Stomach smooth muscle (tissue), 2 donors: ENCODE results near the gene IKZF2.

Experiments
- H3K27ac ChIP-seq: one replicate; pipeline ENCODE4 v1.7.0; 2013; ENCODE audit warnings: mild to moderate bottlenecking, low read length, inconsistent platforms
- H3K27me3 ChIP-seq, 2 donors: one replicate each; pipeline ENCODE4 v1.7.0; 2013; ENCODE audit warnings: low read length in 2 of 2; ENCODE audit not compliant: insufficient read depth in 2 of 2, control insufficient read depth in 1 of 2
- H3K36me3 ChIP-seq, 2 donors: one replicate each; pipeline ENCODE4 v1.7.0; 2013; ENCODE audit warnings: low read length in 2 of 2; ENCODE audit not compliant: control insufficient read depth in 2 of 2, insufficient read depth in 2 of 2
- H3K4me1 ChIP-seq: one replicate; pipeline ENCODE4 v1.7.0; 2013; ENCODE audit warnings: low read length; ENCODE audit not compliant: control insufficient read depth, insufficient read depth
- H3K4me3 ChIP-seq, 2 donors: one replicate each; pipeline ENCODE4 v1.7.0; 2013; ENCODE audit warnings: low read length in 2 of 2
- H3K9ac ChIP-seq, 2 donors: one replicate each; pipeline ENCODE4 v1.7.0; 2013; ENCODE audit warnings: low read length in 2 of 2, mild to moderate bottlenecking in 1 of 2
- H3K9me3 ChIP-seq, 2 donors: one replicate each; pipeline ENCODE4 v1.7.0; 2013; ENCODE audit warnings: low read length in 2 of 2; ENCODE audit not compliant: control insufficient read depth in 2 of 2
- donor health status: healthy.
- donor health status: Pancreatic carcinoma.

The IKZF2 gene

DNA sequence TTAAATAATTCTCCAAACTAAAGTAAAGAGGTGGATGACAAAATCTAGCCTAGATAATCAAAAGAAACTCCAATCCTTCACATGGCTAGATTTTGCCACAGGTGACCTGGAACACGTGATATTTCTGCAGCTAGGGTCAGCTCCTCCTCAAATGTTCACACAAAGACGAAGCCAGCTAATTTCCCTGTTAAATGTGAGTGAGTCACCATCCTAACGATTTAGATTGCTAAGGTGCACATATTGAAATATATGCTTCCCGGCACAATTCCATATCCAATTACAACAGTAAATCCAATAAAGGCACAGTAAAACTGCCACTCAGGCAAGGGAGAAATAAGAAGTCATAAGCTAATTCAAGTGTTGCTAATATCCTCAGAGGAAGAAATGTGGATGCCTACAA lies 28.7 kb downstream of the IKZF2 start:
- no peak overlapping the region for H3K9ac ChIP-seq
- no peaks in the 10 kb centered on the region for H3K9me3 ChIP-seq
- H3K4me1 ChIP-seq, result no peaks in the 10 kb centered on the region
- H3K27ac ChIP-seq, result no peak overlapping the region
- no peaks in the 10 kb centered on the region for H3K27me3 ChIP-seq
- H3K36me3 ChIP-seq, result no peaks in the 10 kb centered on the region
- H3K4me3 ChIP-seq, result no peak overlapping the region

DNA sequence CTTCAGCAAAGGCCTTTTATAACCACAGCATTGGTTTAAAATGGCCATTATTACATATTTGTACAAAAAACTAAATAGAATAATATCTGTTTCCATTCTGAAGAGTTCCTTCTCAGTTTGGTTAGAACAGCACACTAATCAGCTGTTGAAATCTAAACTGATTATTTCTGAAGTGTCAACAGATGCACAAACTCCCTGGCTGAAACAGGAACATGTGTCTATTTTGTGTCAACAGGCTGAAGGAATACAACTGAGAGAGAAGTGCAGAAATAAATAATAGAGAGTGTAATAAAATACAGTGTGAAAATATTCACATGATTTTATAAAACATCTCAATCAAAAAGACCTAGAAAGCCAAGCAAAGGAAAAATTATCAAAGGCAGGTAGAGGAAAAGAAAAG lies 29.7 kb downstream of the IKZF2 start:
- no peaks in the 10 kb centered on the region for H3K27me3 ChIP-seq
- no peak overlapping the region for H3K4me3 ChIP-seq
- no peaks in the 10 kb centered on the region for H3K36me3 ChIP-seq
- H3K9ac ChIP-seq, result no peak overlapping the region
- H3K9me3 ChIP-seq, result no peaks in the 10 kb centered on the region
- no peaks in the 10 kb centered on the region for H3K4me1 ChIP-seq
- H3K27ac ChIP-seq, result no peak overlapping the region

DNA sequence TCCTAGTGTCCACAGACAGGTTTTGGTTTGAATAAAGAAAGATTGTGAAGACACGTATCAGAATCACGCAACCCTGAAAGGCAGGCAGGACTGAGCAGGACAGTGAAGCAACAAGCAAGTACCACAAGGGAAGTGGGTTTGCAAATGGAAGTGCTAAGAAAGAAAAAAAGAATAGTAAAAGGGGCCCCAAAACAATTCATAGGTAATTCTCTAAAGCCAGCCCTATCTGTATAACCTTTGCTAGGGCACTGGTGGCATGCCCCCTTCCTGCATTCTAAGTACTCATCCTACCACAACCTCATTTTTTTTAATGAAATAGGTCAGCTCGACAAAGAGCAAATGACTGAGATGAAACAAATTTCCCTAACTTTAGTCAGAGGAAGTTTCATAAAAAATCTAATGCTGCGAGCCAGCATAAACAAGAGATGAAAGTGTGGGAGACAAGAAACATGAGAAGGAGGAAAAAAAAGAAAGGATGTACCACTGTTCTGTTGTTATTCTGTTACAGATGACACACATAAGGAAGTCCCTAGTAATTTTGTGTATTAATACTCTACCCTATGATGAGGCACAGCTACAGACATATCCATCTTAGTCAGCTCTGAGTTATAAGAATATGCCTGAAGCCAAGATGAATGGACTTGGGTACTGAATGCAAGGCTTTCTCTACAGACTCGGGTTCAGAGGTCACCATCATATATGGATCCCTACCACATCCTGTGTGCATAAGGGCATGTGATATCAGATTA lies 32.2 kb downstream of the IKZF2 start:
- Histone ChIP-seq H3K36me3 (no peaks in the 10 kb centered on the region), H3K27me3 (no peaks in the 10 kb centered on the region), H3K27ac (no peak overlapping the region), H3K4me1 (no peaks in the 10 kb centered on the region), H3K9ac (no peak overlapping the region), H3K4me3 (no peak overlapping the region), H3K9me3 (no peaks in the 10 kb centered on the region)

DNA sequence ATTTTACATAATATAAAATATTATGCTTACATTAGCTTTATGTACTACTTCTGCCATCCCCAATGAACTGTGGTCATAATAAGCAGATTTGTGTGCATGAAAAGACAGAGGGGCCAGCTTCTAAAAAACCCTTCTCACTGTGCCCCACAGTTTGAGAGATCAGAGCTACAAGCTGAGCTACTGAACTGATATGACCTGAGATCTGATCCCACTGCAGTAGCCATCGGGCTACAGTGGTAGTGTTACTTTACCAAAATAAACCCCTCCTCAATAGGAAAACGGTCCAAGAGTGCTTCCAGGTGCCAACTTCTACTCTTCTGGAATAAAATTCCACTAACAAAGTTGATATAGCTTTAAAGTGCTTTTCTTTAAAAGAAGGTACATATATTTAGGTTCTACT lies 43.1 kb downstream of the IKZF2 start:
- H3K27ac ChIP-seq, result no peak overlapping the region
- H3K9me3 ChIP-seq, result no peaks in the 10 kb centered on the region
- H3K27me3 ChIP-seq, result no peaks in the 10 kb centered on the region
- H3K4me1 ChIP-seq, result no peaks in the 10 kb centered on the region
- no peak overlapping the region for H3K4me3 ChIP-seq
- no peaks in the 10 kb centered on the region for H3K36me3 ChIP-seq
- no peak overlapping the region for H3K9ac ChIP-seq

DNA sequence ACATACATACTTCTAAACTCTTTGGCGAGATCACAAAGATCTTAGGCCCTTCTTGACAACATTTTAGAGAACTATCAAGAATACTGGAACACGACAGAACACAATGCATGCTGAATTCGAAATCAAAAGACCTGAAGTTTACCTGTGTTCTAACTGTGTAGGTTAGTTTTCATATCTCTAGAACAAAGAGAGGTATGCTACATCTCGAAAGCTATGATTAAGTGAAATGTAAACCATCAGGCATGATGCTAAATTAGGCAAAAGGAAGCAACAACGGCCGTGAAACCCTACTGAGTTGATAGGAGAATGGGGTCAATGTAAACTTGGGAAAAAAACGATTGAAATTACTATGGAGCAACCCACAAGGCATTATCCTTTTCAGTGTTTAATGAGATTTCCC lies 43.7 kb downstream of the IKZF2 start:
- H3K9ac ChIP-seq, result no peak overlapping the region
- H3K4me1 ChIP-seq, result no peaks in the 10 kb centered on the region
- H3K9me3 ChIP-seq, result no peaks in the 10 kb centered on the region
- H3K4me3 ChIP-seq, result no peak overlapping the region
- H3K27ac ChIP-seq, result no peak overlapping the region
- H3K27me3 ChIP-seq, result no peaks in the 10 kb centered on the region
- no peaks in the 10 kb centered on the region for H3K36me3 ChIP-seq

DNA sequence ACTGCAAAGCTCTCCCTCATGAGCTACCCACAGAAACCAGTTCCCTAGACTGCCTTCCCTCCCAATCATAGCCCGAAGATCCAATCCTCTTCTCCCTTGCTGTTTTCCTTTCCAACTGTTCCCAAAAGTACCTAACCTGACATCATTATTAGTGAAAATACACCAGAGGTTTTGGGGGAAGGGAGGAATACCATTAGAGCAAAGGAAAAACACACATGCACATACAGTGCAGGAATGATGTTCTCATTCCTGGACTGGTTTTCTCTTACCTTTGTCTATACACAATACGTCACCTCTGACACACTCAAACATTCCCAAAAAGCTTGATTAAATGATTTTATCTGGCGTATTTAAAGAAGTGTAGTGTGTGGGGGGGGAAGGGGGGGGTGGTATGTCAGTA lies 46.2 kb downstream of the IKZF2 start:
- Histone ChIP-seq H3K9me3 (no peaks in the 10 kb centered on the region), H3K27me3 (no peaks in the 10 kb centered on the region), H3K36me3 (no peaks in the 10 kb centered on the region), H3K27ac (no peak overlapping the region), H3K4me1 (no peaks in the 10 kb centered on the region), H3K4me3 (no peak overlapping the region), H3K9ac (no peak overlapping the region)

DNA sequence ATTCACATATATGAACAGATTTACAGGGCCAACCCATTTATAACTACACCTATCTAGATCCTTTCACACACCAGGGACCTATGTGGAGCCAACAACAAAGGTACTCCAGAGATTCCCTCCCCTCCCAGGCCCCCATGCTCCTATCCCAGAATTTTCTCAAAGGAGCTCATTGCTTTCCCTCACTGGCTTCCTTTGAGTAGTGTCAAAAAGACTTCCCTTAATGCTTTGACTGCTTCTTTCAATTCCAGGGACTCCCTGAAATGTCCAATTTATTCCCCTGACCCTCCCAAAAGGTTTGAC lies 46.6 kb downstream of the IKZF2 start:
- no peak overlapping the region for H3K27ac ChIP-seq
- no peaks in the 10 kb centered on the region for H3K4me1 ChIP-seq
- H3K27me3 ChIP-seq, result no peaks in the 10 kb centered on the region
- no peak overlapping the region for H3K9ac ChIP-seq
- no peaks in the 10 kb centered on the region for H3K9me3 ChIP-seq
- H3K36me3 ChIP-seq, result no peaks in the 10 kb centered on the region
- no peak overlapping the region for H3K4me3 ChIP-seq

DNA sequence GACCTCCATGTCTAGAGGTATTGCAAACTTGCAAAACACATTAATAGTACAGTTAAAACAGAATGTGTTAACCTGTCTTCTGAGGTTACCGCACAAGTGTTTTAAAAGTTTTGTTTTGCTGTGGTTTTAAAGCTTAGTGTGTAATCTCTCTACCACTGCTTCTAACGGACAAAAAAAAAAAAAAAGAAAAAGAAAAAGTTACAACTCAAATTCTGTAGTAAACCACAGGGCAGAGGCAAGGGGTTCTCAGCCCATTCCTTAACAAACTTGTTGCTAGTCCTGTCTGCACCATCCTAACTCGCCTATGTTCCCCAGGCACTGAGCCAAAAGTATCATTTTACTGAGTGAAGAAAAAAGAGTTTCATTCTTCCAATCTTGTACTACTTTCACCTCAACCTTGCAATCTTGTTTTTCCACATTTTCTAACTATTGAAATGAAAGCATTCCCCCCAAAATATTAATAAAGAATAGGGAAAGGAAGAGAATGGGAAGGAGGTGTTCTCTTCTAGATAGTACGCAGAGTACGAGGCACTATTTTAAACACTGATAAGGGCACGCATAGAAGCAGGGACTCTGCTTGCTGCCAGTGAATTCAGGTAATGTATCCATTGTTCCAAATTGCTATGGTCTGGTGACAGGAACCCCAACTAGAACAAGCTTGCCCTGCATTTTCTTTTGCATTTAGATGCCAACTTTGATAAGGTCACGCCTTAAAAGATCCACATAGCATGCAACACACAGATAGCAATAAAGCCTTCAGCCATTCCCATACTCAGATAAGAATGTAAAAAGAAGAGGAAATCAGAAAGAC lies 47.1 kb downstream of the IKZF2 start:
- Histone ChIP-seq H3K9me3 (no peaks in the 10 kb centered on the region), H3K4me3 (no peak overlapping the region), H3K9ac (no peak overlapping the region), H3K36me3 (no peaks in the 10 kb centered on the region), H3K27me3 (no peaks in the 10 kb centered on the region), H3K27ac (no peak overlapping the region), H3K4me1 (no peaks in the 10 kb centered on the region)

DNA sequence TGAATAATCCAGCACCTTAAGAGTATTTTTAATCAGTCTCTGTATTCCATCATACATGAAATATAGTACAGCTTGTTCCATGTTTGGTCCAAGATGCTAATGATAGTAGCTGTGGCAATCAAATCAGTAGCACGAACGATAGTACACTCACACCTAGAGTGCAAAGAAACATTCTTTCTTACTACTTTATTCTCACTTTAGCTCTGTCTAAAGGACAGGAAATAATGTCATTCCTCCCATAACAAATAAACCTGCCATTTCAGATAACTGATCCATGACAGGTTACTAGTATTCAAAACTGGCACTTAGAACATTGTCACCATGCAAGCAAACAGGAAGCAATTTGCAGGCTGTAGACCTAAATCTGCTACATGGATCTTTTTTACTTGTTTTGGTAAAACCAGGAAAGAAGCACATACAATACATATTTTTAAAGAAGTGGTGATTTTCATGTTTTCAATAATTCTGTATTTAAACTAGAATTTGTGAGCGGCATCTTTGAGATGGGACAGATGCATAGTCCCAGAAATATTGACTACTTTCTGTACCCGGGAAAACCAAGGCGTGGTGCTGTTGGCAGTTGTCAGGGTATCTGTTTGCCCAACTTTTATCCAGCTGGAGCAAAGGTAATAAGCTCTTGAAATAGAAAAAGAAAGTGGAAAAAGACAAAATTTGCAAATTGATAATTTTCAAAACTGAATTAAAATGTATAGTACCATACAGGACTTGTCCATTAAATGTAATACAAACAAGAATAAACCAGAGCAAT lies 49.5 kb downstream of the IKZF2 start:
- Histone ChIP-seq H3K9me3 (no peaks in the 10 kb centered on the region), H3K36me3 (no peaks in the 10 kb centered on the region), H3K9ac (no peak overlapping the region), H3K4me3 (no peak overlapping the region), H3K4me1 (no peaks in the 10 kb centered on the region), H3K27me3 (no peaks in the 10 kb centered on the region), H3K27ac (no peak overlapping the region)

DNA sequence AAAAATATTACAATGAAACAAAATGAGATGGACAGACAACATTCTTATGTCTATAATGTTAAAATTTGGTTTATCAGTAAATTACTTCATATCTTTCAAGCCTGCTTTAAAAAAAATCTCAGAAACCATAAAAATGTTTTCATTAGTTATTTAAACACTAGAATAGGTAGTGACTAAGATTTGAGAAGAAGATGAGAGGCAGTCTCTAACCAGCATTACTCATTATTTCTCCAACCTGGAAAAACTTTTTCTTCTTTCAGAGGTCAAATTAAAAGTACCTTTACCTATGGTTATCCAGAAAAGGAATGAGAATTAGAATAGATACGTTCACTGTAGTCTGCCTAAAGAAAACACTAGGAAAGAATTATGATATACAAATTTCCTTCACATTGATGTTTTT lies 50.3 kb downstream of the IKZF2 start:
- Histone ChIP-seq H3K27me3 (no peaks in the 10 kb centered on the region), H3K9ac (no peak overlapping the region), H3K9me3 (no peaks in the 10 kb centered on the region), H3K4me1 (no peaks in the 10 kb centered on the region), H3K36me3 (no peaks in the 10 kb centered on the region), H3K27ac (no peak overlapping the region), H3K4me3 (no peak overlapping the region)

DNA sequence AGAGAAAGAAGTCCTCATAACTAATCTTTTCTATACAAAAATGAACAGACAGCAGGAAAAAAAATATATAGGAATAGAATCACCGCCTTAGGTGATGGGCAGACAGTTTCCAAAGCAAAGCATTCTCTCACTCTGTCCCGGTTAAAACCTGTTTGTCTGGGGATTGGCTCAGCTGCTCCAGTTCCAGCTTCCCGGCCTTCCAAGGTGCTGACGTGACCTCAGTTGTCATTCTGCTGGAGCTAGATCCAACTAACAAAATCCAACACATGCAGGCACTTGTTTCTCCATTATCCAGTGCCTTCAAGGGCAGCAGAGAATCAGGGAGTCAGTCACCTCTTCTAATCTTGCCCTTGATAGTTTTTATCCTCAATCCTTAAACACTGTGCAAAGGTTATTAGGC lies 52.8 kb downstream of the IKZF2 start:
- Histone ChIP-seq H3K4me3 (no peak overlapping the region), H3K27me3 (no peaks in the 10 kb centered on the region), H3K36me3 (no peaks in the 10 kb centered on the region), H3K9ac (no peak overlapping the region), H3K4me1 (no peaks in the 10 kb centered on the region), H3K27ac (no peak overlapping the region), H3K9me3 (no peaks in the 10 kb centered on the region)
